NCI-H69 (cell line): ENCODE data around the gene SDC4.

ENCODE experiments used
- DNase-seq: peaks from one replicate; lab custom pipeline; 2025; lab: John Stamatoyannopoulos, UW

SDC4 gene

DNA sequence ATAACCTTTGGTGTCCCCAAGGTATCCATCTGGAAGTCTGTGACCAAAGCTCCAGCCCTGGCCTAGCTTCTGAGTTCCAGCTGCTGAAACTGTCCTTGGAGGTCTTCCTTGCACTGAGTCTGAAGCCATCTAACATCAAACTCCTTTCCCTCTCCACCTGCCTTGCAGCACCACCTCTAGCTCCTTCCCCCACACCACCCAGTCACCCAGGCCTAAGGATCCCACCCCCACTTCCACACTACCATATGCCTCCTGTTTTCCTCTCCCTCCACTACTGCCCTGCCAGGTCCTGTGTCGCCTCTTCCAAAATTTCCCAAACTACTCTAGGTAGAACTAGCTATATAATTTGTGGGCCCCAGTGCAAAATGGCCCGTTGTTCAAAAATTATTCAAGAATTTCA is 29.3 kb downstream of the SDC4 start:
- DNase-seq = no peak

DNA sequence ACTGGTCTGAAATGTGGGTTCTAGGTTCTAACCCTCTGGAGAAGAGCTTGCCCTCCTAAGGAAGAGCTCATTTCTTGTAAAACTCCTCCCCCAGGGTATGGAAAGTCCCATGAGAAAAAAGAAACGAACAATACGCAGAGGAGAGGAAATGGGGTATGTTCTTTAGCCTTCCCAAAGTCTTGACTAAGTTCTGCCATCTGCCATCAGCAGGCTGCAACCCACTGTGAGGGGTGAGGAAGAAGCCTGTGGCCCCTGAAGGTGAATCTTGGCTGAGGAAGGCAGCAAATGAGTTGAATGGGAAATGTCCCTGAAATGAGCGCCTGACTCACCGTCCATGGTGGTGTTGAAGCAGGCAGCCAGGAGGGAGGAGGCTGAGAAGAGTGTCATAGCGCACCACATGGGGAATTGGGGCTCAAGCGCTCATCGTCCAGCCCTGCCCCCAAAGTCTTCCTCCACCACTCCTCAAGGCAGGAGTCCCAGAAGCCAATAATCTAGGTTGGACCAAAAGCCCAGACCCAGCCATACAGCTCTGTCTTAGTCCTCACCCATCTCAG is 29.8 kb downstream of the SDC4 start:
- DNase-seq = no peak

GRCh38 chr20:45317826-45318225 is 30.4 kb downstream of the SDC4 start:
- DNase-seq = no peak

DNA sequence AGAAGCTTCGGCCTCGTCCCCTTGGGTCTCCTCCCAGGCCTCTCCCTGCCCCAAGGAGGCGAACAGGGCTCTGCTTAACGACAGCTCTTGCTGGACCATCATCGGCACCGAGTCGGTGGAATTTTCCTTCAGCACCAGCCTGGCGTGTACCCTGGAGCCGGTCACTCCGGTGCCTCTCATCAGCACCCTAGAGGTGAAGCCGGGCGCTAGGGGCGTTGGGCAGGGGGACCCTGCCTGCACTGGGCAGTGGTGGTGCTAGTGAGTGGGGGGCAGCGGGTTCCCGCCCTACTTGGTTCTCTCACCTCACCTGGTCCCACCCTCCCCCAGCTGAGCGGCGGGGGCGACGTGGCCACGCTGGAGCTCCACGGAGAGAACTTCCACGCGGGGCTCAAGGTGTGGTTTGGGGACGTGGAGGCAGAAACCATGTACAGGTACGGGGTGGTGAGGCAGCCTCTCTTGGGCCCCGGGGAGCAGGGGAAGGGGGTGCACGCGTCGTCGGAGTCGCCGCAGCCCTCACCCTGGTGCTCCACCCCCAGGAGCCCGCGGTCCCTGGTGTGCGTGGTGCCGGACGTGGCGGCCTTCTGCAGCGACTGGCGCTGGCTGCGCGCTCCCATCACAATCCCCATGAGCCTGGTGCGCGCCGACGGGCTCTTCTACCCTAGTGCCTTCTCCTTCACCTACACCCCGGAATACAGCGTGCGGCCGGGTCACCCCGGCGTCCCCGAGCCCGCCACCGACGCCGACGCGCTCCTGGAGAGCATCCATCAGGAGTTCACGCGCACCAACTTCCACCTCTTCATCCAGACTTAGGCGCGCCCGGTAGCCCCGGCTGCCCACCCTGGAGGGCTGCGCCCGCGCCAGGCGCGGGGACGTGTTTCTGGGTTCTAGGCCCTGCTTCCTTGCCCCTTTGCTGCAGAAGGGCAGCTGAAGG is 31.8 kb downstream of the SDC4 start:
- DNase-seq = no peak

GRCh38 chr20:45315672-45316071 is 32.6 kb downstream of the SDC4 start:
- DNase-seq = no peak

- DNase-seq = no peak
Observed at GRCh38 chr20:45313943-45314342, 34.3 kb downstream of the SDC4 start.

- DNase-seq = no peak
Observed at GRCh38 chr20:45313065-45313695, 35.0 kb downstream of the SDC4 start.

DNA sequence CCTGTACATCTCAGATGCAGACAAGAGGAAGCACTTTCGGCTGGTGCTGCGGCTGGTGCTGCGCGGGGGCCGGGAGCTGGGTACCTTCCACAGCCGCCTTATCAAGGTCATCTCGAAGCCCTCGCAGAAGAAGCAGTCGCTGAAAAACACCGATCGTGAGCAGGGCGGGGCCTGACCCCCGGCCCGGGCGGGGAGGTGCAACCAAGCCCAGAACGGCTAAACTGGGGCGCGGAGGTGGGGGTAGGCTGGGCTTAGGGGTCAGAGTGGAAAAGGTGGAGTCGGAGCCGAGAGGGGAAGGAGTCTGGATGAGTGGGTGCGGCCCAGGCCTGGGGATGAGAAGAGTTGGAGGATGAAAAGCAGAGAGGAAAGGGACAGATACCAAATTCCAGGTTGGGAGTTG is 36.0 kb downstream of the SDC4 start:
- DNase-seq = no peak

DNA sequence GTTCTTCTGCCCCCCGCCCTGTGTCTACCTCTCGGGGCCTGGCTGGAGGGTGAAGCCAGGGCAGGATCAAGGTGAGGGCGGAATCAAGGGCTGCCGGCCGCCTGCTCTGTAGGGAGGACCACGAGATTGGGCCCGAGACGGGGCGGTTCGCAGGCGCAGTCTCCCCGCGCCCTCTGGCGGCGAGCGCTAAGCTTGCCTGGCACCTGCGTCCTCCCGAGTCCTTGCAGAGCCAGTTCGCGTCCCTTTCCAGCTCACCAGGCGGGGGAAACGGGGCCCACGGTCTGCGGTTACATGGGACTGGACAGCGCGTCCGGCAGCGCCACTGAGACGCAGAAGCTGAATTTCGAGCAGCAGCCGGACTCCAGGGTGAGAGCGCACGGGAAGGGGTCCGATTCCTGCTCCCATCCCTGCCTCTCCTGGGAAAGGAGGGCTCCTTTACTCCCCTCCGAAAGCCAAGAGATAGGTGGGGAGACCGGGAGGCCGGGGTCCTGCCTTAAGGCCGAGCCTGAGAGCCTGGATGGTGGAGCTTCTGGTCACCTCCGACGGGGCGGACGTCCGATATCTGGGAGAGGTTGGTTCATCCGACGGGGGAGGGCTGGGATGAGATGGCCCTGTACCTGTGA is 36.5 kb downstream of the SDC4 start:
- DNase-seq = peak; percentile 71

GRCh38 chr20:45309075-45309474 is 39.1 kb downstream of the SDC4 start:
- DNase-seq = no peak

GRCh38 chr20:45308117-45308778 is 40.0 kb downstream of the SDC4 start, which contains the start of gene MATN4:
Gene MATN4, minus strand, starts transcription at chr20:45308299. Its CDS starts 2,717 bp downstream, at chr20:45305582.
- DNase-seq = peak; percentile 61

DNA sequence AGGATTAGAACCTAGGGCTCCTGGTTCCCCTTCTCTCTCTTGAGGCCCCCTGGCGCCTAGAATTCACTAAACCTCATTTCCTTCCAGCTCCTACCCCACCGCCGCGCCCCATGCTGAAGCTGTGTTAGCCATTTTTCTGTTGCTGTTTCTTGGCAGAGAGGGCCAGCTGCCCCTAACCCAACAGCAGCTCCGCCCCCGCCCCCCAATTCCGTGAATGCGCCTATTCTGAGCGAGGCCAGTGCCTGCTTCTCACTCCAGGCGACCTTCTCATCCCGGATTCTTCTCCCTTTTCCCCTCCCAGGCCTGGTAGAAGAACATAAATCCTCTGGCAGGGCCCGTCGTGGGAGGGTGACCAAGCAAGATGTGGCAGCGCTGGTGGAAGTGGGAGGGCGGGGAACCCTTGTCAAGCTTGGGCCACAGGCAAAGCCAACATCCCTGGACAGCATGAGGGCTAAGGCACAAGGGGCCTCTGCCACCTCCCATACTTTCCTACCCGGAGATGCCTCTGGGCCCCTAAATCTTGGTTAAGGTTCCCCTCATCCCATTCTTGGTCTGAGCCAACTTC is 41.1 kb downstream of the SDC4 start:
- DNase-seq = no peak

DNA sequence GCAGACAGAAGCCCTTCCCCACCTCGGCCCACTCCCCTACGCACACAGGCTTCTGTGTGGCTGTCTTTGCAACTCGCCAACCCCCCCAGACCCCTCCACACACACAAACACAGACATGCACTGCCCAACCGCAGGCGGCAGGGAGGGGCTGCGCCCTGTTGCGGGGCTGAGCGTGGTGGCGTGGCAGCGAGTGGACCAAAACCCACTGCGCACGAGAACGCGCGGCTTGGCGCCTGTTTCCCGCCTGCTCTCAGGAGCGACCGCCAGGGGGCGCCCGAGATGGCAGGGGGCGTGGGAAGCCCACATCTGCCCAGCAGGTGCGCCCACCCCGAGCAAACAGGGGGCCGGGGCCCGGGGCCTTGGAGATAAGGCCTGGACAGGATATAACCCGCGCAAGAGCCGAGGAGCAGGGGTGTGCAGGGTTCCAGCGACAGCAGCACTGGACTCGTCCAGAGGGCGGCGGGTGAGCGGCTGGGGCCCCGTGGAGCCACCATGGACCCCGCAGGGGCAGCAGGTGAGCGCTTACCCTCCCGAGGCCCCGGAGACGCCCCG is 41.7 kb downstream of the SDC4 start, which contains the start of gene RBPJL:
Gene RBPJL, plus strand, starts transcription at position 410 of the 552 bp plus-strand sequence. Its CDS starts 83 bp downstream, at position 493.
- peak; percentile 7 for DNase-seq

DNA sequence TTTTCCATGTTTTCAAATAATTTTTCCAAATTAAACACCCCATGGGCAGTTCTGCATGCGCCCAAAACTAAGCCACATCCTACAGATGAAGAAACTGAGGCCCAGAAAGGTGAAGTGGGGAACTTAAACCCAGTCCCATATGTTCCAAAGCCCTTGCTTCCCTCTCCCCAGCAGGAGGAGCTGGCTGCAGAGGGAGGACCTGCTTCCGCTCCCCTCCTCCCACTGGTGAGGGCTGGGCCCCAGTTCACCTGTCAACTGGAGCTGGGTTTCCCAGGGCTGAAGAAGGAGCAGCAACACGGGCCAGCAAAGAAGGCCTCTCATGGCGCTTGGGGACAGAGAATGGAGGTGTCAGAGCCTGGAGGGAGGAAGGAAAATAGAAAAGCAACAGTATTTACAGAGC is 43.0 kb downstream of the SDC4 start:
- peak; percentile 5 for DNase-seq

- no peak for DNase-seq
Observed at GRCh38 chr20:45304464-45304999, 43.7 kb downstream of the SDC4 start.

- no peak for DNase-seq
Observed at GRCh38 chr20:45303586-45304463, 44.4 kb downstream of the SDC4 start.

- DNase-seq = no peak
Observed at GRCh38 chr20:45301824-45302271, 46.4 kb downstream of the SDC4 start.

- DNase-seq = peak; percentile 54
Observed at GRCh38 chr20:45300961-45301360, 47.3 kb downstream of the SDC4 start.

DNA sequence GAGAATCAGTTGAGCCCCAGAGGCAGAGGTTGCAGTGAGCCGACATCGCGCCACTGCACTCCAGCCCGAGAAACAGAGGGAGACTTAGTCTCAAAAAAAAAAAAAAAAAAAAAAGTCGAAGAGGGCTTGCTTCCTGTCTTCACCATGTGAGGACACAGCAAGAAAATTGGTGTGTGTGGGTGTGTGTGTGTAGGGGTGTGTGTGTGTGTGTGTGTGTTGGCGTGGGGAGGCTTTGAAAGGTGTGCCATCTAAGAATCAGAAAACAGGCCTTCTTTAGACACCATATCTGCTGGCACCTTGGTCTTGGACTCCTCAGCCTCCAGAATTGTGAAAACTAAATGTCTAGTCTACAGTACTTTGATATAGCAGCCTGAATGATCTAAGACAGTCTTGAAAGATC is 48.4 kb downstream of the SDC4 start:
- no peak for DNase-seq
